Upper lobe of right lung (tissue), 1 donor: ENCODE data around the gene ATF6B. TPM values are rescaled to one million over a fixed set of nuclear protein-coding genes. Genes with fewer than 3 reads are reported as not detected.

Source experiments
- ATAC-seq: fragments of 200-7000 bp; cut with Tn5 transposase; one replicate; pipeline ENCODE4 v1.9.1; 2020; ENCODE audit warnings: mild to moderate bottlenecking, moderate library complexity
- DNase-seq: peaks from one replicate; pipeline ENCODE4 v3.0.0-alpha.2; 2020
- H3K27ac ChIP-seq: fragments of 200-600 bp; one replicate; pipeline ENCODE4 v1.8.0; 2022
- H3K27me3 ChIP-seq: fragments of 200-600 bp; one replicate; pipeline ENCODE4 v1.8.0; 2022; ENCODE audit warnings: mild to moderate bottlenecking
- H3K36me3 ChIP-seq: fragments of 200-600 bp; one replicate; pipeline ENCODE4 v1.8.0; 2022
- H3K4me1 ChIP-seq: fragments of 200-600 bp; one replicate; pipeline ENCODE4 v1.8.0; 2022
- H3K4me3 ChIP-seq: fragments of 200-600 bp; one replicate; pipeline ENCODE4 v1.8.0; 2022; ENCODE audit warnings: mild to moderate bottlenecking
- H3K9me3 ChIP-seq: fragments of 200-600 bp; one replicate; pipeline ENCODE4 v1.8.0; 2022
- CTCF ChIP-seq: fragments of 200-600 bp; IDR thresholded peaks from one replicate; pipeline ENCODE4 v1.8.0; 2022; ENCODE audit warnings: antibody characterized with exemption
- intact Hi-C: fragments of 100-400 bp; cut with DNase I; formaldehyde crosslinking; loops from one replicate; pipeline ENCODE4 v1.11.0; 2022
- total RNA-seq: library from RNA; stranded (reverse); fragmentation: NEBNext Ultra II Directional; extraction: Animal tissue kit (Norgen Biotek cat#: 25700); gene quantifications from one replicate; pipeline ENCODE4 v1.2.1, GENCODE V29; 2021
- donor health status: DM: no; HTN: yes; CAD: no; lungs with severe emphysema.

Gene ATF6B
- total RNA-seq, 1 donor from 2014 or later, result 78.1 TPM

GRCh38 chr6:32131439-32131948 lies 3.4 kb upstream of the ATF6B start:
- no peak for TF ChIP-seq CTCF
- Histone ChIP-seq H3K27ac (no peak overlapping the region), H3K9me3 (no peaks in the 10 kb centered on the region), H3K36me3 (peaks cover 3% of the 10 kb centered on the region), H3K27me3 (no peaks in the 10 kb centered on the region), H3K4me3 (no peak overlapping the region), H3K4me1 (peaks cover 24% of the 10 kb centered on the region)
- ATAC-seq, result no peak
- intact Hi-C loops, result no loop called here
- DNase-seq, result no peak

- H3K36me3 ChIP-seq, result peaks cover 23% of the 10 kb centered on the region
- intact Hi-C loops, result no loop called here
- TF ChIP-seq CTCF, result no peak
- H3K27ac ChIP-seq, result peak overlapping the region; percentile 78
- ATAC-seq (peak; percentile 52), DNase-seq (no peak)
- H3K4me3 ChIP-seq, result peak overlapping the region; percentile 59
- no peaks in the 10 kb centered on the region for H3K9me3 ChIP-seq
- H3K27me3 ChIP-seq, result no peaks in the 10 kb centered on the region
- H3K4me1 ChIP-seq, result peaks cover 26% of the 10 kb centered on the region
Measured at GRCh38 chr6:32129297-32130088, 1.4 kb upstream of the ATF6B start.

GRCh38 chr6:32128751-32129296 lies 778 bp upstream of the ATF6B start:
- H3K9me3 ChIP-seq, result no peaks in the 10 kb centered on the region
- no peaks in the 10 kb centered on the region for H3K27me3 ChIP-seq
- DNase-seq (no peak), ATAC-seq (no peak)
- no peak for TF ChIP-seq CTCF
- intact Hi-C loops, result no loop called here
- H3K4me3 ChIP-seq, result peak overlapping the region; percentile 59
- peak overlapping the region; percentile 78 for H3K27ac ChIP-seq
- peaks cover 26% of the 10 kb centered on the region for H3K4me1 ChIP-seq
- H3K36me3 ChIP-seq, result peaks cover 30% of the 10 kb centered on the region

- ATAC-seq, result no peak
- Histone ChIP-seq H3K36me3 (peaks cover 45% of the 10 kb centered on the region), H3K27ac (peak overlapping the region; percentile 79), H3K9me3 (no peaks in the 10 kb centered on the region), H3K4me1 (peaks cover 26% of the 10 kb centered on the region), H3K4me3 (peak overlapping the region; percentile 71), H3K27me3 (no peaks in the 10 kb centered on the region)
- no peak for DNase-seq
- intact Hi-C loops, result no loop called here
- no peak for TF ChIP-seq CTCF
Measured at GRCh38 chr6:32127409-32127716, 683 bp downstream of the ATF6B start.

- Histone ChIP-seq H3K27me3 (no peaks in the 10 kb centered on the region), H3K27ac (peak overlapping the region; percentile 79), H3K4me3 (peak overlapping the region; percentile 71), H3K9me3 (no peaks in the 10 kb centered on the region), H3K4me1 (peaks cover 26% of the 10 kb centered on the region), H3K36me3 (peaks cover 49% of the 10 kb centered on the region)
- no peak for ATAC-seq
- intact Hi-C loops, result no loop called here
- DNase-seq, result no peak
- no peak for TF ChIP-seq CTCF
Measured at GRCh38 chr6:32126880-32127279, 1.2 kb downstream of the ATF6B start.
